Measurements from ENCODE around the gene NUDT8.
"Not testable (repeated sequence)": the region's sequence is repeated elsewhere in the genome, so short reads cannot be mapped to it uniquely, and the experiment has no call there.

Gene NUDT8

GRCh38 chr11:67641338-67642172 lies 11.8 kb upstream of the NUDT8 start:
- DNase-seq = no peak

GRCh38 chr11:67640758-67641337 lies 11.1 kb upstream of the NUDT8 start:
- no peak for DNase-seq

- DNase-seq = no peak
These were observed 10.5 kb upstream of the NUDT8 start for GRCh38 chr11:67640021-67640757.

- no peak for DNase-seq
These were observed 9.7 kb upstream of the NUDT8 start, which contains the start of gene TBX10 for GRCh38 chr11:67639438-67639859. Gene TBX10 (minus strand): TSS chr11:67639763. CDS start chr11:67639472, 291 bp downstream.

- no peak for DNase-seq
These were observed 9.0 kb upstream of the NUDT8 start for GRCh38 chr11:67638535-67639437.

- DNase-seq = not testable (repeated sequence)
These were observed 7.7 kb upstream of the NUDT8 start for GRCh38 chr11:67637441-67637840.

GRCh38 chr11:67636962-67637361 lies 7.2 kb upstream of the NUDT8 start:
- DNase-seq = no peak

- DNase-seq = no peak
These were observed 5.4 kb upstream of the NUDT8 start for GRCh38 chr11:67635231-67635521.

- no peak for DNase-seq
These were observed 4.9 kb upstream of the NUDT8 start for GRCh38 chr11:67634366-67635230.

GRCh38 chr11:67633758-67634365 lies 4.1 kb upstream of the NUDT8 start:
- DNase-seq = no peak

- DNase-seq = no peak
These were observed 3.4 kb upstream of the NUDT8 start for GRCh38 chr11:67632982-67633755.

GRCh38 chr11:67632175-67632981 lies 2.6 kb upstream of the NUDT8 start:
- no peak for DNase-seq

- no peak for DNase-seq
These were observed 2.1 kb upstream of the NUDT8 start for GRCh38 chr11:67631853-67632174.

- no peak for DNase-seq
These were observed 1.7 kb upstream of the NUDT8 start for GRCh38 chr11:67631411-67631810.

- DNase-seq = no peak
These were observed 1.2 kb upstream of the NUDT8 start for GRCh38 chr11:67630943-67631331.

GRCh38 chr11:67630228-67630942 lies 648 bp upstream of the NUDT8 start:
- DNase-seq = peak; percentile 81

- DNase-seq = no peak
These were observed 889 bp downstream of the NUDT8 start for GRCh38 chr11:67628710-67629385.

- DNase-seq = no peak
These were observed 1.7 kb downstream of the NUDT8 start for GRCh38 chr11:67627812-67628624.
